Breast epithelium (tissue), 3 donors: ENCODE measurements around the gene DEPDC4.

ENCODE experiments used
- POLR2A ChIP-seq: fragments of 450-650 bp; IDR thresholded peaks from one replicate; pipeline ENCODE4 v1.6.1; 2016; ENCODE audit warnings: antibody characterized with exemption, mild to moderate bottlenecking, moderate library complexity
- POLR2AphosphoS5 ChIP-seq, 3 donors: sonication (generic); formaldehyde crosslinking; IDR thresholded peaks; one replicate each; pipeline ENCODE4 v1.6.1; 2017; ENCODE audit warnings: antibody characterized with exemption in 3 of 3
- TF ChIP-seq, protein P1 (sequence below), 3 donors: fragments of 450-650 bp; IDR thresholded peaks; one replicate each; pipeline ENCODE4 v1.5.1; 2016 to 2017; ENCODE audit warnings: antibody characterized with exemption in 3 of 3, mild to moderate bottlenecking in 3 of 3, moderate library complexity in 3 of 3

DNA sequence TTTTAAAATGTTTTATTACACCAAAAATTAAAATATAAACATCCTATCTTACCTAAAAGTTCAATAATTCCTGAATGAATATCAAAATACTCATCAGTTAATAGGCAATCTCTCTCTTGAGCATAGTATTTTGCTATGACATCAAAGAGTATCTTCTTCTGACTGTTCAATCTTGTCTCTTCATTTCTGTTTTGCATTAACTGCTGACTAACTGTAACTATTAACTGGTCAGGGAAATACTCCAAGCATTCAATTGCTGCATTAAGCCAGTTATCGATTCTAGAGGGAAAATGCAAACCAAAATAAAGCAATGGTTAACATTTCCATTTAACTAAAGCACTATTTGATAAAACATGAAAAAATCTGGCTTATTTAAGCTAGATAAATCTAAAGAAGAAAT is 13.4 kb downstream of the DEPDC4 start:
- TF ChIP-seq, protein P1, sequence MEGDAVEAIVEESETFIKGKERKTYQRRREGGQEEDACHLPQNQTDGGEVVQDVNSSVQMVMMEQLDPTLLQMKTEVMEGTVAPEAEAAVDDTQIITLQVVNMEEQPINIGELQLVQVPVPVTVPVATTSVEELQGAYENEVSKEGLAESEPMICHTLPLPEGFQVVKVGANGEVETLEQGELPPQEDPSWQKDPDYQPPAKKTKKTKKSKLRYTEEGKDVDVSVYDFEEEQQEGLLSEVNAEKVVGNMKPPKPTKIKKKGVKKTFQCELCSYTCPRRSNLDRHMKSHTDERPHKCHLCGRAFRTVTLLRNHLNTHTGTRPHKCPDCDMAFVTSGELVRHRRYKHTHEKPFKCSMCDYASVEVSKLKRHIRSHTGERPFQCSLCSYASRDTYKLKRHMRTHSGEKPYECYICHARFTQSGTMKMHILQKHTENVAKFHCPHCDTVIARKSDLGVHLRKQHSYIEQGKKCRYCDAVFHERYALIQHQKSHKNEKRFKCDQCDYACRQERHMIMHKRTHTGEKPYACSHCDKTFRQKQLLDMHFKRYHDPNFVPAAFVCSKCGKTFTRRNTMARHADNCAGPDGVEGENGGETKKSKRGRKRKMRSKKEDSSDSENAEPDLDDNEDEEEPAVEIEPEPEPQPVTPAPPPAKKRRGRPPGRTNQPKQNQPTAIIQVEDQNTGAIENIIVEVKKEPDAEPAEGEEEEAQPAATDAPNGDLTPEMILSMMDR (IDR thresholded peaks at IDR 0.05), result no peak
- TF ChIP-seq POLR2A (no peak), POLR2AphosphoS5 (IDR thresholded peaks at IDR 0.05) (no peak)
